Hepatocyte (in vitro differentiated cells): ENCODE measurements around the gene IFNA21. TPM values are rescaled to one million over a fixed set of nuclear protein-coding genes. Genes with fewer than 3 reads are reported as not detected.
A peak's percentile ranks its signal among the peaks of the same experiment; 100 is the strongest.
"Not testable (repeated sequence)": the region's sequence is repeated elsewhere in the genome, so short reads cannot be mapped to it uniquely, and the experiment has no call there.

ENCODE experiments used
- DNase-seq: peaks from one replicate; pipeline ENCODE4 v3.0.0-alpha.2; 2016; ENCODE audit warnings: low spot score
- H2AFZ ChIP-seq: fragments of 200-600 bp; sonication (generic); 2 replicates; pipeline ENCODE4 v1.6.0; 2016; ENCODE audit warnings: antibody characterized with exemption, mild to moderate bottlenecking
- H3K27ac ChIP-seq: fragments of 200-600 bp; sonication (generic); 2 replicates; pipeline ENCODE4 v1.5.1; 2016; ENCODE audit warnings: mild to moderate bottlenecking
- H3K27me3 ChIP-seq: fragments of 200-600 bp; sonication (generic); 2 replicates; pipeline ENCODE4 v1.6.1; 2016
- H3K36me3 ChIP-seq: fragments of 200-600 bp; sonication (generic); replicated peaks from 2 replicates; pipeline ENCODE4 v1.5.1; 2016; ENCODE audit warnings: low read depth; ENCODE audit not compliant: insufficient read depth
- H3K4me1 ChIP-seq: fragments of 200-600 bp; sonication (generic); 2 replicates; pipeline ENCODE4 v1.5.1; 2016; ENCODE audit warnings: mild to moderate bottlenecking, moderate library complexity; ENCODE audit not compliant: insufficient read depth
- H3K4me2 ChIP-seq: fragments of 200-600 bp; sonication (generic); 2 replicates; pipeline ENCODE4 v1.6.0; 2016
- H3K4me3 ChIP-seq: fragments of 200-600 bp; sonication (generic); 2 replicates; pipeline ENCODE4 v1.5.1; 2016; ENCODE audit warnings: mild to moderate bottlenecking
- H3K79me2 ChIP-seq: fragments of 200-600 bp; sonication (generic); 2 replicates; pipeline ENCODE4 v1.6.0; 2017; ENCODE audit warnings: mild to moderate bottlenecking
- H3K9me2 ChIP-seq: fragments of 200-600 bp; sonication (generic); replicated peaks from 2 replicates; pipeline ENCODE4 v1.6.0; 2017; ENCODE audit warnings: mild to moderate bottlenecking; ENCODE audit not compliant: insufficient read depth
- H3K9me3 ChIP-seq: fragments of 200-600 bp; sonication (generic); 2 replicates; pipeline ENCODE4 v1.5.1; 2016; ENCODE audit warnings: low read depth, mild to moderate bottlenecking
- H4K20me1 ChIP-seq: fragments of 200-600 bp; sonication (generic); 2 replicates; pipeline ENCODE4 v1.6.0; 2016; ENCODE audit warnings: mild to moderate bottlenecking; ENCODE audit not compliant: insufficient read depth, poor library complexity, severe bottlenecking
- CTCF ChIP-seq: fragments of 200-600 bp; sonication (generic); IDR thresholded peaks from 2 replicates; pipeline ENCODE4 v1.5.1; 2016; ENCODE audit warnings: antibody characterized with exemption, mild to moderate bottlenecking; ENCODE audit not compliant: poor library complexity
- EZH2 ChIP-seq: fragments of 200-600 bp; sonication (generic); IDR thresholded peaks from 2 replicates; pipeline ENCODE4 v1.6.1; 2016; ENCODE audit warnings: antibody characterized with exemption, mild to moderate bottlenecking, borderline replicate concordance
- EZH2phosphoT487 ChIP-seq: fragments of 200-600 bp; sonication (generic); IDR thresholded peaks from one replicate; pipeline ENCODE4 v1.6.1; 2018; ENCODE audit warnings: antibody characterized with exemption, mild to moderate bottlenecking, low read depth, moderate library complexity; ENCODE audit not compliant: unreplicated experiment, severe bottlenecking
- WGBS: methylation state at CpG from one replicate; pipeline ENCODE4 v1.1.6; 2016; ENCODE audit warnings: low lambda C conversion rate; ENCODE audit errors: missing lambda C conversion rate; 5-methylcytosine and 5-hydroxymethylcytosine counted together
- polyA plus RNA-seq: library from polyadenylated mRNA; unstranded; fragments of >200 nt; fragmentation: Nextera tagmentation; extraction: Ambion mirVana; gene quantifications from 2 replicates; pipeline ENCODE4 v1.2.1, GENCODE V29; 2016
- total RNA-seq: library from RNA; depleted of rRNA; stranded (reverse); fragments of >200 nt; gene quantifications from 2 replicates; pipeline ENCODE4 v1.2.3, GENCODE V29; 2014

The IFNA21 gene
- total and polyA plus RNA-seq, 2 experiments from 2014 or later = not detected

- H3K27me3 ChIP-seq = no peaks in the 10 kb centered on the region
- H3K27ac ChIP-seq = no peak overlapping the region
- H4K20me1 ChIP-seq = no peaks in the 10 kb centered on the region
- no peak for TF ChIP-seq EZH2phosphoT487
- no peak for TF ChIP-seq EZH2
- TF ChIP-seq CTCF = no peak
- H3K9me3 ChIP-seq = no peaks in the 10 kb centered on the region
- DNase-seq = no peak
- no peaks in the 10 kb centered on the region for H3K36me3 ChIP-seq
- H3K79me2 ChIP-seq = no peaks in the 10 kb centered on the region
- no peak overlapping the region for H2AFZ ChIP-seq
- no peak overlapping the region for H3K4me2 ChIP-seq
- no peak overlapping the region for H3K4me3 ChIP-seq
- no peaks in the 10 kb centered on the region for H3K4me1 ChIP-seq
- no peaks in the 10 kb centered on the region for H3K9me2 ChIP-seq
These were observed 38.7 kb upstream of the IFNA21 start for GRCh38 chr9:21205204-21205603.

- WGBS = 72% methylated on average over 4 of the region's 4 CpGs
These were observed 35.6 kb upstream of the IFNA21 start, which contains the start of gene IFNA7 for GRCh38 chr9:21202105-21202504. Gene IFNA7 (minus strand): TSS chr9:21202205. CDS start chr9:21202165, 40 bp downstream.

GRCh38 chr9:21194867-21195776 lies 28.7 kb upstream of the IFNA21 start:
- H3K27me3 ChIP-seq, H3K36me3 ChIP-seq, H3K4me1 ChIP-seq, H3K27ac ChIP-seq, H3K4me3 ChIP-seq, H3K9me3 ChIP-seq, H2AFZ ChIP-seq, H3K79me2 ChIP-seq, H3K9me2 ChIP-seq, H4K20me1 ChIP-seq: not testable (repeated sequence)
- DNase-seq = peak; percentile 28
- 43% methylated on average over 6 of the region's 6 CpGs for WGBS
- peak overlapping the region; percentile 46 for H3K4me2 ChIP-seq
- peak; percentile 73 for TF ChIP-seq CTCF

More at GRCh38 chr9:21202105-21202504, 35.6 kb upstream of the IFNA21 start, which contains the start of gene IFNA7:
- not testable (repeated sequence) for H2AFZ ChIP-seq, H3K4me1 ChIP-seq, H3K9me2 ChIP-seq, H3K36me3 ChIP-seq, H3K9me3 ChIP-seq, H3K4me2 ChIP-seq, H3K4me3 ChIP-seq, H4K20me1 ChIP-seq, H3K27ac ChIP-seq, H3K27me3 ChIP-seq, DNase-seq, H3K79me2 ChIP-seq

- not testable (repeated sequence) for H3K36me3 ChIP-seq, H3K9me2 ChIP-seq, H3K27me3 ChIP-seq, H3K4me2 ChIP-seq, H4K20me1 ChIP-seq, H3K27ac ChIP-seq, H2AFZ ChIP-seq, H3K79me2 ChIP-seq, H3K4me1 ChIP-seq, H3K4me3 ChIP-seq, DNase-seq, H3K9me3 ChIP-seq
- WGBS = 90% methylated on average over 3 of the region's 3 CpGs
These were observed 21.0 kb upstream of the IFNA21 start, which contains the start of gene IFNA4 for GRCh38 chr9:21187487-21187886. Gene IFNA4 (minus strand): TSS chr9:21187587. CDS start chr9:21187531, 56 bp downstream.
